PC-3 (cell line): ENCODE measurements around the gene RPS2. TPM values are rescaled to one million over a fixed set of nuclear protein-coding genes. Genes with fewer than 3 reads are reported as not detected.

Source experiments
- ATAC-seq: fragments of 200-7000 bp; cut with Tn5 transposase; 2 replicates; pipeline ENCODE4 v1.9.1; 2020; ENCODE audit warnings: mild to moderate bottlenecking, moderate library complexity
- BruUV-seq: library from RNA; stranded (reverse); fragments of 400-500 nt; replicated peaks from 2 replicates; lab custom pipeline; 2021; lab: Mats Ljungman, UMichigan
- CTCF ChIA-PET: fragments of 300-600 bp; sonication (Branson Sonifier 250); formaldehyde crosslinking; loops from one replicate; lab custom pipeline; 2022; ENCODE audit warnings: antibody characterized with exemption; lab: Charles Lee
- POLR2A ChIA-PET: fragments of 300-600 bp; sonication (Branson Sonifier 250); formaldehyde crosslinking; loops from one replicate; lab custom pipeline; 2022; ENCODE audit warnings: antibody characterized with exemption; ENCODE audit not compliant: unreplicated experiment; lab: Charles Lee
- DNase-seq: peaks from one replicate; pipeline ENCODE4 v3.0.0-alpha.2; 2015
- H2AFZ ChIP-seq: fragments of 300-600 bp; sonication (generic); 2 replicates; pipeline ENCODE4 v1.6.0; 2016; ENCODE audit warnings: antibody characterized with exemption, low read length
- H3F3A ChIP-seq: fragments of 300-600 bp; sonication (generic); one replicate; pipeline ENCODE4 v1.6.0; 2017; ENCODE audit warnings: antibody characterized with exemption, low read length, control low read depth, mild to moderate bottlenecking; ENCODE audit not compliant: unreplicated experiment
- H3K27ac ChIP-seq: fragments of 300-600 bp; sonication (generic); 2 replicates; pipeline ENCODE4 v1.5.1; 2016; ENCODE audit warnings: mild to moderate bottlenecking, low read length
- H3K27me3 ChIP-seq: fragments of 300-600 bp; sonication (generic); 2 replicates; pipeline ENCODE4 v1.6.1; 2016; ENCODE audit warnings: low read length, mixed read lengths
- H3K36me3 ChIP-seq: fragments of 300-600 bp; sonication (generic); 2 replicates; pipeline ENCODE4 v1.6.1; 2016; ENCODE audit warnings: low read depth, mixed run types, low read length, mixed read lengths
- H3K4me1 ChIP-seq: fragments of 300-600 bp; sonication (generic); 2 replicates; pipeline ENCODE4 v1.5.1; 2016; ENCODE audit warnings: low read length; ENCODE audit not compliant: insufficient read depth
- H3K4me2 ChIP-seq: fragments of 300-600 bp; sonication (generic); 2 replicates; pipeline ENCODE4 v1.6.0; 2016; ENCODE audit warnings: low read length
- H3K4me3 ChIP-seq: fragments of 300-600 bp; sonication (generic); 2 replicates; pipeline ENCODE4 v1.5.1; 2016; ENCODE audit warnings: mild to moderate bottlenecking, low read length, mixed read lengths
- H3K79me2 ChIP-seq: fragments of 300-600 bp; sonication (generic); 2 replicates; pipeline ENCODE4 v1.6.1; 2017; ENCODE audit warnings: low read length, mixed read lengths
- H3K9ac ChIP-seq: fragments of 300-600 bp; sonication (generic); 2 replicates; pipeline ENCODE4 v1.6.0; 2016; ENCODE audit warnings: mild to moderate bottlenecking, low read length
- H3K9me2 ChIP-seq: fragments of 300-600 bp; sonication (generic); replicated peaks from 2 replicates; pipeline ENCODE4 v1.6.1; 2016; ENCODE audit warnings: mixed run types, low read length, mixed read lengths
- H3K9me3 ChIP-seq: fragments of 300-600 bp; sonication (generic); 2 replicates; pipeline ENCODE4 v1.6.1; 2016; ENCODE audit warnings: low read length, mixed read lengths
- H4K20me1 ChIP-seq: fragments of 300-600 bp; sonication (generic); 2 replicates; pipeline ENCODE4 v1.6.1; 2016; ENCODE audit warnings: low read length, mixed read lengths
- EZH2 ChIP-seq: fragments of 300-600 bp; sonication (generic); IDR thresholded peaks from one replicate; pipeline ENCODE4 v1.6.1; 2017; ENCODE audit warnings: antibody characterized with exemption, mild to moderate bottlenecking, low read length; ENCODE audit not compliant: unreplicated experiment
- EZH2phosphoT487 ChIP-seq: fragments of 300-600 bp; sonication (generic); IDR thresholded peaks from 2 replicates; pipeline ENCODE4 v1.6.1; 2018; ENCODE audit warnings: mild to moderate bottlenecking, antibody characterized with exemption, low read length, borderline replicate concordance
- intact Hi-C: fragments of 100-400 bp; cut with micrococcal nuclease; formaldehyde crosslinking; loops from 2 replicates; pipeline ENCODE4 v1.9.0; 2023
- total RNA-seq: library from RNA; depleted of rRNA; stranded (reverse); fragments of >200 nt; gene quantifications from 2 replicates; pipeline ENCODE4 v1.2.3, GENCODE V29; 2014
- TF ChIP-seq, protein P1 (sequence below): fragments of 300-600 bp; sonication (generic); conservative IDR thresholded peaks from 2 replicates; pipeline ENCODE4 v1.5.1; 2017; ENCODE audit warnings: antibody characterized with exemption, low read depth, mild to moderate bottlenecking, low read length

Gene RPS2
- total RNA-seq, 1 experiment from 2014 or later, result 2,234 TPM

DNA sequence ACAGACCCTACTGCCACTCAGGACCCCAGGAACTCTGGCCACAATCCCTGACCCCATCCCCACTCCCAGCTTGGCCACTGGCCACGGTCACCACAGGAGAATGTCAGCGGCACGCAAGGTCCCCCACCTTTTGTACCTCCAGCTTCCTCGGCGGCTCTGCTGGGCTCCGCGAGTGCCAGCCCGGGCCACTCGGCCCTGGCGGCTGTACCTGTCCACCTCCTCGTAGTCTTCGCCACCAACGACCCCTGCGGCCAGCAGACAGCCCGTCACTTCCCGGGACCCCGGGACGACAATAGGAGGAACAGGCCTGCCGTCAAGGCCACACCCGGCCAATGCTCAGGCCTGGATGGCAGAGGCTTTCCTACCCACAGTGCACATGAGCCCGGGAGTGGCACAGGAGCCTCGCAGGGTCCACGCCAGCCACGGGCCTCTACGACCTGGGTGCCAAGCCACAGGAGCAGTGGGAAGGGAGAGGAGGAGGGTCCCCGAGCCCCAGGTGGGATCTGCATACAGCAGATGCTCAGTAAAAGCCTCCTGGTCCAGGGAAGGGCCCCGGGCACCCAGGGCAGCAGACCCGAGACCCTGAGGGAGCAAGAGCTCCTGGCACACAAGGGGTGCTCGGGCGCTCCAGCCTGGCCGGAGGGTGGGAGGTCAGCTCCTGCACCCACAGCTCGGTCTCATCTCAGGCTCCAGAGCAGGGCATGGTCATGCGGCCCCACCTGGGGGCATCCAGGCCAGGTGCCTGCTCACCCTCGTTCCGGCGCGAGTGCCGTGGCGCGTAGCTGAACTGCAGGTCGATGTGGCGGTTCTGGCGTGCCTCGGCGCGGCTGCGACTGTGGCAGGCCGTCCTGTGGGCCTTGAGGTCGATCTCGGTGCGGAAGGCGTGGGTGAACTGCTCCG is 37.1 kb upstream of the RPS2 start:
- no peaks in the 10 kb centered on the region for H3K27me3 ChIP-seq
- no peaks in the 10 kb centered on the region for H3K9me3 ChIP-seq
- ChIA-PET POLR2A (no interaction called here), CTCF (no interaction called here)
- no peak overlapping the region for H3K27ac ChIP-seq
- DNase-seq (no peak), ATAC-seq (no peak)
- 0 out of 2 replicates have a peak, but pooled peaks cover 2% of the 10 kb centered on the region for H3K4me1 ChIP-seq
- TF ChIP-seq EZH2 (no peak), EZH2phosphoT487 (no peak)
- TF ChIP-seq, protein P1, sequence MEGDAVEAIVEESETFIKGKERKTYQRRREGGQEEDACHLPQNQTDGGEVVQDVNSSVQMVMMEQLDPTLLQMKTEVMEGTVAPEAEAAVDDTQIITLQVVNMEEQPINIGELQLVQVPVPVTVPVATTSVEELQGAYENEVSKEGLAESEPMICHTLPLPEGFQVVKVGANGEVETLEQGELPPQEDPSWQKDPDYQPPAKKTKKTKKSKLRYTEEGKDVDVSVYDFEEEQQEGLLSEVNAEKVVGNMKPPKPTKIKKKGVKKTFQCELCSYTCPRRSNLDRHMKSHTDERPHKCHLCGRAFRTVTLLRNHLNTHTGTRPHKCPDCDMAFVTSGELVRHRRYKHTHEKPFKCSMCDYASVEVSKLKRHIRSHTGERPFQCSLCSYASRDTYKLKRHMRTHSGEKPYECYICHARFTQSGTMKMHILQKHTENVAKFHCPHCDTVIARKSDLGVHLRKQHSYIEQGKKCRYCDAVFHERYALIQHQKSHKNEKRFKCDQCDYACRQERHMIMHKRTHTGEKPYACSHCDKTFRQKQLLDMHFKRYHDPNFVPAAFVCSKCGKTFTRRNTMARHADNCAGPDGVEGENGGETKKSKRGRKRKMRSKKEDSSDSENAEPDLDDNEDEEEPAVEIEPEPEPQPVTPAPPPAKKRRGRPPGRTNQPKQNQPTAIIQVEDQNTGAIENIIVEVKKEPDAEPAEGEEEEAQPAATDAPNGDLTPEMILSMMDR, result no peak
- intact Hi-C loops, result no loop called here
- peaks cover 36% of the 10 kb centered on the region for H3K79me2 ChIP-seq
- no peak overlapping the region for H3K4me2 ChIP-seq
- no peak overlapping the region for H3K9ac ChIP-seq
- H4K20me1 ChIP-seq, result peaks cover 21% of the 10 kb centered on the region
- no peaks in the 10 kb centered on the region for H3F3A ChIP-seq
- H2AFZ ChIP-seq, result no peak overlapping the region
- H3K36me3 ChIP-seq, result peaks cover 6% of the 10 kb centered on the region; the same call in 1 of the 2 replicates
- H3K4me3 ChIP-seq, result no peak overlapping the region
- no peaks in the 10 kb centered on the region for H3K9me2 ChIP-seq
- BruUV-seq, result no TSS peak

DNA sequence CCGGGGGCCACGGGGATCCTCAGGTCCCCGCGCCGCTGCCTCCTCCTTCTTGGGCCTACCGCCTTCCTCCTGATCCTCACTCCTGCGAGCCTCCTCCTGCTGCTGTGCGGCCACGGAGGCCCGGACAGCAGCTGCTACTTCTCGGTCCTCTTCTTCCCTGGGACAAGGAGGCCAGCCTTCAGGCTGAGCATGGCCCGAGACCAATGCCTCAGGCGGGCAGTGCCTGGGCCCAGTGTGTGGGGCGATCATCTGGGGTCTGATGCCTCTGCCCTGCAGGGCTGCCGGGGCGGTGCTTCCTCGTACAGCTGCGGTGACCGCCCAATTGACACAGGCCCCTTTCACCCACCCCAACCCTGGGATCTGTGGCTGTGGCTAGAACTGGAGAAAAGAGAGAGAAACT is 36.4 kb upstream of the RPS2 start:
- ATAC-seq (no peak), DNase-seq (no peak)
- Histone ChIP-seq H3K27ac (no peak overlapping the region), H3K9me2 (no peaks in the 10 kb centered on the region), H3K4me2 (no peak overlapping the region), H3F3A (no peaks in the 10 kb centered on the region), H2AFZ (no peak overlapping the region), H3K9me3 (no peaks in the 10 kb centered on the region), H3K27me3 (no peaks in the 10 kb centered on the region), H3K36me3 (peaks cover 4% of the 10 kb centered on the region; the same call in 1 of the 2 replicates), H3K4me1 (0 out of 2 replicates have a peak, but pooled peaks cover 2% of the 10 kb centered on the region), H4K20me1 (peaks cover 15% of the 10 kb centered on the region; the same call in 1 of the 2 replicates), H3K9ac (no peak overlapping the region), H3K79me2 (peaks cover 30% of the 10 kb centered on the region), H3K4me3 (no peak overlapping the region)
- intact Hi-C loops, result no loop called here
- TF ChIP-seq, protein P1, result no peak
- no peak for TF ChIP-seq EZH2
- TF ChIP-seq EZH2phosphoT487, result no peak
- ChIA-PET CTCF (no interaction called here), POLR2A (no interaction called here)
- BruUV-seq, result no TSS peak
